DOHH2 (cell line): ENCODE measurements around the gene PTCH1.

ENCODE experiments used
- H3F3A ChIP-seq: fragments of 200-600 bp; sonication (generic), shearing (Covaris generic); 2 replicates; pipeline ENCODE4 v1.6.0; 2016; ENCODE audit warnings: antibody characterized with exemption, mild to moderate bottlenecking; ENCODE audit not compliant: control insufficient read depth, insufficient read depth
- H3K27ac ChIP-seq: fragments of 200-600 bp; sonication (generic); 2 replicates; pipeline ENCODE4 v1.5.1; 2014; ENCODE audit warnings: low read depth, mild to moderate bottlenecking, low read length, moderate library complexity
- H3K27me3 ChIP-seq: fragments of 200-600 bp; sonication (generic); 2 replicates; pipeline ENCODE4 v1.6.1; 2014; ENCODE audit warnings: mild to moderate bottlenecking, low read length, mixed read lengths; ENCODE audit not compliant: control insufficient read depth
- H3K36me3 ChIP-seq: fragments of 200-600 bp; sonication (generic); 2 replicates; pipeline ENCODE4 v1.6.1; 2014; ENCODE audit warnings: mild to moderate bottlenecking, low read length, moderate library complexity, mixed read lengths; ENCODE audit not compliant: control insufficient read depth
- H3K4me1 ChIP-seq: fragments of 200-600 bp; sonication (generic); 2 replicates; pipeline ENCODE4 v1.6.1; 2014; ENCODE audit warnings: mild to moderate bottlenecking, low read length, mixed read lengths; ENCODE audit not compliant: control insufficient read depth
- H3K4me2 ChIP-seq: fragments of 200-600 bp; sonication (generic); 2 replicates; pipeline ENCODE4 v1.6.0; 2014; ENCODE audit warnings: mild to moderate bottlenecking, low read length, moderate library complexity
- H3K4me3 ChIP-seq: fragments of 200-600 bp; sonication (generic); 2 replicates; pipeline ENCODE4 v1.5.1; 2014; ENCODE audit warnings: mild to moderate bottlenecking, low read length, mixed read lengths
- H3K79me2 ChIP-seq: fragments of 200-600 bp; sonication (generic); 2 replicates; pipeline ENCODE4 v1.6.1; 2014; ENCODE audit warnings: mild to moderate bottlenecking, low read length, mixed read lengths; ENCODE audit not compliant: control insufficient read depth
- H3K9me2 ChIP-seq: fragments of 200-600 bp; sonication (generic); replicated peaks from 2 replicates; pipeline ENCODE4 v1.6.1; 2014; ENCODE audit warnings: mild to moderate bottlenecking, low read length, mixed read lengths; ENCODE audit not compliant: control insufficient read depth
- H3K9me3 ChIP-seq: fragments of 200-600 bp; sonication (generic); 2 replicates; pipeline ENCODE4 v1.6.1; 2014; ENCODE audit warnings: antibody characterized with exemption, low read length, mixed read lengths; ENCODE audit not compliant: control insufficient read depth, insufficient read depth
- H4K20me1 ChIP-seq: fragments of 200-600 bp; sonication (generic); 2 replicates; pipeline ENCODE4 v1.6.0; 2014; ENCODE audit warnings: low read depth, mild to moderate bottlenecking, antibody characterized with exemption, low read length, moderate library complexity; ENCODE audit not compliant: control insufficient read depth, insufficient read depth
- CTCF ChIP-seq: fragments of 200-600 bp; sonication (generic); IDR thresholded peaks from one replicate; pipeline ENCODE4 v1.5.1; 2014; ENCODE audit warnings: antibody characterized with exemption, mild to moderate bottlenecking, low read depth, low read length; ENCODE audit not compliant: poor library complexity, severe bottlenecking
- EZH2phosphoT487 ChIP-seq: fragments of 200-600 bp; sonication (generic); IDR thresholded peaks from 2 replicates; pipeline ENCODE4 v1.6.1; 2017; ENCODE audit warnings: borderline replicate concordance, mild to moderate bottlenecking, antibody characterized with exemption, low read length, moderate library complexity, mixed read lengths

PTCH1 gene

GRCh38 chr9:95516221-95516733, 494 bp downstream of the PTCH1 start:
- Histone ChIP-seq H3K4me1 (peaks cover 43% of the 10 kb centered on the region), H3K9me2 (no peaks in the 10 kb centered on the region; the same call in 1 of the 2 replicates), H3F3A (peaks cover 13% of the 10 kb centered on the region), H4K20me1 (no peaks in the 10 kb centered on the region; the same call in 1 of the 2 replicates), H3K27ac (no peak overlapping the region), H3K9me3 (no peaks in the 10 kb centered on the region), H3K79me2 (peaks cover 27% of the 10 kb centered on the region), H3K36me3 (peaks cover 19% of the 10 kb centered on the region), H3K4me2 (peak overlapping the region; percentile 65), H3K4me3 (peak overlapping the region; percentile 71), H3K27me3 (peaks cover 33% of the 10 kb centered on the region)
- TF ChIP-seq CTCF: no peak
- no peak for TF ChIP-seq EZH2phosphoT487

- H3K4me2 ChIP-seq: peak overlapping the region; percentile 65
- H3K9me2 ChIP-seq: no peaks in the 10 kb centered on the region; the same call in 1 of the 2 replicates
- no peak overlapping the region for H3K27ac ChIP-seq
- H4K20me1 ChIP-seq: no peaks in the 10 kb centered on the region; the same call in 1 of the 2 replicates
- TF ChIP-seq EZH2phosphoT487: no peak
- TF ChIP-seq CTCF: no peak
- H3K4me3 ChIP-seq: peak overlapping the region; percentile 71
- H3K79me2 ChIP-seq: peaks cover 27% of the 10 kb centered on the region
- H3K36me3 ChIP-seq: peaks cover 19% of the 10 kb centered on the region
- H3K4me1 ChIP-seq: peaks cover 44% of the 10 kb centered on the region
- H3K27me3 ChIP-seq: peaks cover 33% of the 10 kb centered on the region
- no peaks in the 10 kb centered on the region for H3K9me3 ChIP-seq
- peaks cover 13% of the 10 kb centered on the region for H3F3A ChIP-seq
Observed at GRCh38 chr9:95515272-95516113, 1.3 kb downstream of the PTCH1 start.

- H3K79me2 ChIP-seq: peaks cover 36% of the 10 kb centered on the region
- no peaks in the 10 kb centered on the region for H3K9me3 ChIP-seq
- no peaks in the 10 kb centered on the region; the same call in 1 of the 2 replicates for H4K20me1 ChIP-seq
- peaks cover 48% of the 10 kb centered on the region for H3K4me1 ChIP-seq
- H3K27ac ChIP-seq: no peak overlapping the region
- H3K4me3 ChIP-seq: no peak overlapping the region
- peaks cover 33% of the 10 kb centered on the region for H3K27me3 ChIP-seq
- no peak for TF ChIP-seq CTCF
- peaks cover 23% of the 10 kb centered on the region for H3F3A ChIP-seq
- H3K4me2 ChIP-seq: no peak overlapping the region
- H3K36me3 ChIP-seq: peaks cover 19% of the 10 kb centered on the region
- H3K9me2 ChIP-seq: no peaks in the 10 kb centered on the region; the same call in 1 of the 2 replicates
Observed at GRCh38 chr9:95514342-95514741, 2.4 kb downstream of the PTCH1 start.
